C1 segment of cervical spinal cord (tissue), 14 donors: ENCODE data around the gene ZW10.
A peak's percentile ranks its signal among the peaks of the same experiment; 100 is the strongest.
"Not testable (repeated sequence)": the region's sequence is repeated elsewhere in the genome, so short reads cannot be mapped to it uniquely, and the experiment has no call there.

Experiments used
- DNase-seq, 14 donors: peaks; one replicate each; lab custom pipeline; 2025; lab: John Stamatoyannopoulos, UW

Gene ZW10

DNA sequence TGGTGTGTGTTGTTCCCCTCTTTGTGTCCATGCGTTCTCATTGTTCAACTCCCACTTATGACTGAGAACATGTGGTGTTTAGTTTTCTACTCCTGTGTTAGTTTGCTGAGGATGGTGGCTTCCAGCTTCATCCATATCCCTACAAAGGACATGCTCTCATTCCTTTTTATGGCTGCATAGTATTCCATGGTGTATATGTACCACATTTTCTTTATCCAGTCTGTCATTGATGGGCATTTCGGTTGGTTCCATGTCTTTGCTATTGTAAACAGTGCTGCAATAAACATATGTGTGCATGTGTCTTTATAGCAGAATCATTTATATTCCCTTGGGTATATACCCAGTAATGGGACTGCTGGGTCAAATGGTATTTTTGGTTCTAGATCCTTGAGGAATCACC lies 10.5 kb downstream of the ZW10 start:
- not testable (repeated sequence) for DNase-seq

DNA sequence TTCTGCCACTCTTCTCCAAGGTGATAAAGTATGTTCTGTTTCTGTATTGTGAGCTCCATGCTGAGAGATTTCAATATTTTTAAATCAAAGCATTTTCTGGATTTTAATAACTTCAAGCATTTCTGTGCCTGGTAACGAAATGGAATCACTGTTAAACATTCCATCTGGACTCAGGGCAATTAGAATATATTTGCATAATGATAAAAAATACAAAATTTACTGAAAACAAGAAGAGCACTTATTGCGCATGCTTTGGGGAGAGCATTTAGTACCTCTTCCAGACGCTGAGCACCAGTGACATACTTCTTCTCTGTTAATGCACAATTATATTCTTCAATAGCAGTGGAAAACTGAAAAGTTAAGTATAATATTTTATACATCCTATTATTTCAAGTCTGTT lies 13.3 kb downstream of the ZW10 start:
- no peak for DNase-seq

DNA sequence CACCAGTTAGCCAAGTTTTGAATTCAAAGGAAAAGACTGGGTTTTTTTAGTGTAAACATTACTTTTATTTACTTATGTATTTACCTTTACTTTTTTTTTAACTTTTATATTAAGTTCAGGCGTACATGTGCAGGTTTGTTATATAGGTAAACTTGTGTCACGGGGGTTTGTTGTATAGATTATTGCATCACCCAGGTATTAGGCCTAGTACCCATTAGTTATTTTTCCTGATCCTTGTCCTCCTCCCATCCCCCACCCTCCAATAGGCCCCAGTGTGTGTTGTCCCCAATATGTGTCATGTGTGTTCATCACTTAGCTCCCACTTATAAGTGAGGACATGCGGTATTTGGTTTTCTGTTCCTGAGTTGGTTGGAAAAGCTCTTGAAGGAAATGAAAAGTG lies 20.6 kb downstream of the ZW10 start:
- no peak for DNase-seq

DNA sequence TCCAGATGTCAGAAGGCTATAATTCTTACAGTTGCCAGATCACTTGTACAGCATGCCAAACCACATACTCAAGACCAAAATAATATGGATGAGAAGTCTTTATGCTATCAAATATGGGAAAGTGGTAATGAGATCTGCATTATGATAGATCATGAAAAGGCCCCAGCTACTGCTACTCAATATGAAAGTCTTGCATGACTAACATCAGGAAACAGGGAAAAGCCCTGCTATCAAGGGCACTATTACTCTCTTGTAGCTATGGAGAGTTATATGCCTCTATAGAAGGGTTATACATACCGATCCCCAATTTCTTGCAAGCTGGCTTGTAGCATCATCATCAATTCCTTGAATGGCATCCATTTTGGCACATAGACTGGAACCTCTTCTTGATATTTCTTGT lies 37.2 kb downstream of the ZW10 start:
- no peak for DNase-seq

DNA sequence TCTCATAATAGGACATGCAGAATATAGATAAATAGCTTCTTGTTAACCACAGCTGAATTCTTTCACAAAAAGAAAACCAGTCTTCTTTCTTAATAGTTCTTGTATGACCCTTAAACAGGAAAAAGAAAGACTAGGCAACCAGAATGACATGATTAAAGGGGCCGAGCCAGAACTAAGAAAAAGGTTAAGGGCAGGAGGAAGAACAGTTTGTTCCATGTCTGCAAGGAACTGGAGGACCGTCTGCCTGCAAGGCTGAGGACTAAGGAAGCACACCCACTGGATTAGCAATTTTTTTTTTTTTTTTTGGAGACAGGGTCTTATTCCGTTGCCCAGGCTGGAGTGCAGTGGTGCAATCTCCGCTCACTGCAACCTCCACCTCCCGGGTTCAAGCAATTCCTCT lies 41.4 kb downstream of the ZW10 start:
- DNase-seq, result no peak

DNA sequence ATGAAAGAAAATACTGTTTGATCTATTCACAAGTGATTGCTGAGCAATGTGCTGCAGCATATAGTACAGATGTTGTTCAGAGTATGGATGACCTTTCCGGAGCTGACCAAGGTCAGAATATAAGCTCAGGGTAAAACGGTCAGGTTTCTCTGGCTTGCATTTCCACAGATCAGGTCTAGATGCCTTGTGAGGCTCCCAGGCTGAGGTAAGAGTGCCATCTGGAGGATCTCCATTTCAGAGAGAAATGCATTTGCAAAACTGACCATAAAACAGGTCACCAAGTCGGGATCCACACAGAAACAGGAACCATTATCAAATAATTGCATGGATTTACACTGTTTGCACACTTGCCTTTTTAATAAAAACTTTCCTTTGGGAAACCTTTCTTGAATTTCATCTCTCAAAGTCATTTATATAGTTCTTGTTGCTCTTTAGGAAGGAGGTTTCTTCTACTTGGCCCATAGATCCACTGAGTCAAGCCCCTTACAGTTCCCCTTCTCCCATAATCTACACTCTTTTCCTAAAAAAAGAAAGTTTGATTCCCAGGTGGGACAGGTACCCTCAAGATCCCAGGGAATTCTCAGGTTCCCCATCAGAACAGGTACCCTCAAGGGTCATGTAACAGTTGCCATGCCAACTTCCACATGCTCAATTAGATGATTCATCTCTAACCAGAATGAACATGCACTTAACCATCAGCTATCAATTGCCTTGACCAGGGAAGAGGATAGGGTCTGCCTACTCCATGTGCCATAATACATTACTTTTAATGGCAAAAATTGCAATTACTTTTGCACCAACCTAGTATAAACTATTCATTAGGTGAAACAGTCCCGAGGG lies 42.4 kb downstream of the ZW10 start:
- peak in 7 of 14 donors; percentile 10 to 54 (median 16) for DNase-seq

DNA sequence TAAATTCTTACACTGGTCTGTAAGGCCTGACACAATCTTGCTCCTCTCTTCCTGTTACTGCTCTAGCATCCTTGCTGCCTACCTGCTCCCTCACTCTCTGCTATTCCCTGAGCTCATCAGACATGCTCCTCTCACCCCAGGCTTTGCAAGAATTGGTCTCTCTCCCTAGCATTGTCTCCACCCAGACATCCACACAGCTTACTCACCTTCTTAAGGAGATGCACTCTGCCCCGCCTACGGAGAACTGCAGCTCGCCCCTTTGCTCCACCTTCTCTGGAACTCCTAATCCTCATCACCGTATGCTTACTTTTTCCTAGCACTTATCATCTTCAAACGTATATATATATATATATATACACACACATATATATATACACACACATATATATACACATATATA lies 44.0 kb downstream of the ZW10 start:
- no peak for DNase-seq

DNA sequence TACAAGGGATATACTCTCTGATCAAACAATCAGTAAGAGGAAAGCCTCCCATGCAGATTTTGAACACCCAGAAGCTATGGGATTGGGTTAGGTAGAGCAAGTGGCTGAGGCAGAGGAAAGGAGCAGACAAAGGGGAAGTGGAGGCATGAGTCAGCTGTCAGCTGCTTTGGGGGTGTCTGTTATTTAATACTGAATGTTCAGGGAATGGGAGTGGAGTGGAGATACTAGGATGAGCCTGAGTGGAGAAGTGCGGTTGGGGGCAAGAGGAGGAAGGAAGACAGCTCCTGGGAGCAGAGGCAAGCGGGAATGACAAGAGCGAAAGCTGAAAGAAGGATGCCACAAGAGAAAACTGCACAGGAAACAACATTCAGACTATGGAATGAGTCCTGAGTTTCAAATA lies 44.7 kb downstream of the ZW10 start:
- DNase-seq, result no peak

DNA sequence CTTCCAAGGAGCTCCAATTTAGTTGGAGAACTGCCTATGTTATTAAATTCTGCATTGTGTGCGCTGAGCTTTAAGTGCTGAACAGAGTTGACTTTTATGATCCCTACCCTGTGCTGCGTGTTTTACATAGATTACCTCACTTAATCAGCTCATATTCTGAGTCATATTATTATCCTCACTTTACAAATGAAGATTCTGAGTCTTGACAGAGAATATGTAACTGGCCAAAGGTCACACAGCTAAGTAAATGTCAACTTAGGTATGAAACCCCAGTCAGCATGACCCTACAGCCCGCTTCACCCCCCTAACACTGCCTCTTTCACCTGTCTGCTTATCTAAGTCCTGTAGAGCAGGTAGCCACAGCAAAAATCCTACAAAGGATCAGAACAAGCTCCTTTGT lies 47.6 kb downstream of the ZW10 start:
- no peak for DNase-seq

DNA sequence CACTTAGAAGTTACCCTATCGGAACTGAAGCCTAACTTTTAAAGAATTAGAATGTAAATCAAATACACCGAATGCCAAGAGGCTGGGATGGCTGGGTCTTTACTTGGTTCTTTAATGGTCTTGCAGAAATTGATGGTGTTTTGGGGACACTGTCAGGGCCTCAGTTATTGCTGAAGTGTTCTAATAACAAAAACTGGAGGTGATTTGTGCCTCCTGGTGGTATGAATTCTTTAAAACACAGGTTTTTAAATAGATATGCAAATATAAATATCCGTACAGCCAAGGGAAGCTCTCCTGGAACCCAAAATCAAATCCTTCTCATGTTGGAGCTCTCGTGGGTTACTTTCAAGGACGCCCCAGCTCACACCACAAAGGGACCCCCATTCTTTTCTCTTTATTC lies 48.1 kb downstream of the ZW10 start:
- DNase-seq, result no peak

DNA sequence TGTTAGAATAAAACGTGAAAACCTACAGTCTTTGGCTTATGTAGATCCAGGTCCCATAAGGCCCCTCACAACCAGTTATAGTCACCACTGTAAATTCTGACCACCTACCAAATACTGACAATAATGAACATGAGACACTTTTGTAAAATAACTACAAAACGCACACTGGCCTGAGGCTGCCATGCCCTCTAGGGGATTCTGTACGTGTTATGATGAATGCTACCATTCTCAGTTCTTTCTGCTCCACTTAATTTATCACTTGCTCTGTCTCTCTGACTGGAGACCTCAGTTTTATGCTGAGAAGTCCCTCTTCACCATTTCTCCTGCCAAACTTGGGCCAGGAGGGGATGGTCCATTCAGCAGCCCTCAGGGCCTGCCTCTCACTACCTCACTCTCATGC lies 48.7 kb downstream of the ZW10 start:
- DNase-seq, result no peak

DNA sequence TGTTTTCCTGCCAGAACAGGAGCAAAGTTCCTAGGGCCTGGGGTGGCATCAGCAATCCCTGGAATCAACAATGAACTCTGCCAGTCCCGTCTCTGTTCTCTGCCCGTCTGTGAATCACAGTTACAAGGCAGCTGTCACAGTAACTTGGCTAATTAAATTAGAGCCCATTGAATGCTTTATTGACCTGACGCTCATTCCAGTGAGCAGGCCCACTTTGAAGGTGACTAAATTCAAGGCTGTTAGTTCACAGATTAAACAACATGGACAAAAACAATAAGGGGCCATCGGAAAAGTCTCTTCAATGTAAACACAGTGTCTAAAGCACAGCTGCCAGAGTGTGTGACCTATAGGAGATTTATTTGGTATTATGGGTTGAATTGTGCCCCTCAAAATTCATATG lies 49.7 kb downstream of the ZW10 start:
- DNase-seq, result peak in 1 of 14 donors; percentile 37

DNA sequence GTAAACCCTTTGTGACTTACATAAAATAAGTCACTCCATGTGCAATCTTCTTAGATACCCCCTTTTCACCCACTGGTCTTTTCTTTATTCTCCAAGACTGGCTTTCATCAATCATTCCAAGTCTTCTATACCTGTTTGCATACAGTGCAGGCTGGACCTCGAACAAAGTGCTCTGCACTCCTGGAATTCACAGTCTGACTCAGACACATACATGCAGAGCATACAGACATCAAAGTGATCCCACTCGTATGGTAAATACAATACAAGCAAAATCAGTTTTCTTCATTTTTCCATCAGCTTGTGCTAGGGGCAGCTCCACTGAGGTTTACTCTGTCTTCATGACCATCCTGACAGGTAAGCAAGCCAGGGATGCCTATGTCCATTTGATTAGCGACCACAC lies 50.6 kb downstream of the ZW10 start:
- DNase-seq, result no peak

DNA sequence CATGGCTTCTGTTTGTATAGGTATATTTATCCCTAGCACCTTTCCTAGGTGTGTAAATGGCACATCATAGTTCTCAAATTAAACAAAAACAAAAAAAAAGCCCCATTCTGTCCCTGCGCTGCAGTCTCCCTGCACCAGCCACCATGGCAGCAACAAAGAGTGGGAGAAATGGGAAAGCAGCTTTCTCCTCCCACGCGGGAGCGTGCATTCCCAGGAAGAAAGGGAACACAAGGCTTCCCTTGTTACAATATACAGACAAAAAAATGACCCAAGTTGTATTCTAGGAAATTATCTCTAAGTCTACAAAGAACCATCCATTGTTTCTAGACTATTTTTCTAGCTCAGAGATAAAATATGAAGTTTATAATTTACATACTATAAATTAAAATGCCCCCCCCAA lies 51.3 kb downstream of the ZW10 start:
- DNase-seq, result no peak

DNA sequence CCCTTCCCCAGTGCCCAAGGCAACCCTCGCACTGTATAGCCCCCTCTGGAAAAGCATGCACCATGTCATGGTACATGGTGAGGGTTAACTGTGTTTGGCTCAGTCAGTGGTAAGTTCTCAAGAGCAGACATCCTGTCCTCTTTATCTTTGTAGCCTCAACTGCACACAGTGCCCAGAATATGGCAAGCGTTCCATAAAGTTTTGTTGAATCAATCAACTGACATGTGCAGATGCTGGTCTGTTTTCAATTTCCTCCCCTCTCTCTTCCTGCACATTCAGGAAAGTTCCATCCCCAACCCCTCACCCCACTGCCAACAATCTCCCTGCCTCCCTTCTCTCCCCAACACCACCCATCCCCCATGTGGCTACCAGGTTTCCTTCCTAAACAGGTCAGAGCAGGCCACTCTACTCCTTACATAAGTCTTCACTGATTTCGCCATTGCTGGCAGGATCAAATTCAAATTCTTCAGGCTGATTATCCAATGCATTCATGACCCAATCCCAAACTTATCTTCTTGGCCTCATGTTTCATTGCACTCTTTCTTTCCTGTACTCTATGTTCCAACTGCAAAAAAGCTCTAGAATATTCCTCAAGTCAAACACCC lies 51.9 kb downstream of the ZW10 start:
- DNase-seq, result no peak

DNA sequence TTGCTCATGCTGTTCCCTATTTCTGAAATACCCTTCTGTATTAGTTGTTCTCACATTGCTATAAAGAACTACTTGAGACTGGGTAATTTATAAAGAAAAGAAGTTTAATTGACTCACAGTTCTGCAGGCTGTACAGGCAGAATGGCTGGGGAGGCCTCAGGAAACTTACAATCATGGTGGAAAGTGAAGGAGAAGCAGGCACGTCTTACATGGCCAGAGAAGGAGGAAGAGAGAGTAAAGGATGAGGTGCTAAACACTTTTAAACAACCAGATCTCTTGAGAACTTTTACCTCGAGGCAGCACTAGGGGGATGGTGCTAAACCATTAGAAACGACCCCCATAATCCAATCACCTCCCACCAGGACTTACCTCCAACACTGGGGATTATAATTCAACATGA lies 53.0 kb downstream of the ZW10 start:
- not testable (repeated sequence) for DNase-seq

DNA sequence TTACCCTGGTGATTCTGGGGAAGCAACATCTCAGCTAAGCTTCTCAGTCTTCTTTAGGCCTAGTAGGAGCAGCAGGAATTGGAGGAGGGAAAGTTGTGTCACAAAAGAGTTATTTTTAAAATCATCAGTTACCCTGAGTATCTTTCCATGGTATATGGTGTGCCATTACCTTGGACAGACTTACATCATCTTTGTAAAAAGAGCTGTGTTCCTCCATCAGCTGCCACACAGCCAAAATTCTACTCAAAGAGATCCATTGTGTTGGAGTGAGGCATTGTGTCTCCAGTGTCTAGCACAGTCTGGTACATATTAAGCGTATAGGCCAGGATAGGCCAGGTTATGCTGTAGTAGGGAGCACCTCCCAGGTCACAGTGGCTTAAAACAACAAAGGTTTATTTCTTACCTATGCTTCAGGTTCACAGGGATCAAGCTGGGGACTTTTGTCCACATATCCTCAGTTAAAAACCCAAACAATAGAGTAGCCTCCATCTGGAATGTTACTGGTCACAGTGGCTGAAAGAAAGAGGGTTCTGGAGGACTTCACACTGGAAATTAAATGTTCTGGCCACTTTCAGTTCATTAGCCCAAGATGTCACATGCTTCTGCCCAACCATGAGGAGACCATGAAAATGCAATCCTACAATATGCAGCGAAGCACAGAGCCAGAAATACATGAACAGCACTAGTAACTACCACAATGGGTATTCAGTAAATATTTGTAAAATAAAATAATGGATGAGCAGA lies 57.4 kb downstream of the ZW10 start:
- DNase-seq, result peak in 7 of 14 donors; percentile 6 to 35 (median 24)

DNA sequence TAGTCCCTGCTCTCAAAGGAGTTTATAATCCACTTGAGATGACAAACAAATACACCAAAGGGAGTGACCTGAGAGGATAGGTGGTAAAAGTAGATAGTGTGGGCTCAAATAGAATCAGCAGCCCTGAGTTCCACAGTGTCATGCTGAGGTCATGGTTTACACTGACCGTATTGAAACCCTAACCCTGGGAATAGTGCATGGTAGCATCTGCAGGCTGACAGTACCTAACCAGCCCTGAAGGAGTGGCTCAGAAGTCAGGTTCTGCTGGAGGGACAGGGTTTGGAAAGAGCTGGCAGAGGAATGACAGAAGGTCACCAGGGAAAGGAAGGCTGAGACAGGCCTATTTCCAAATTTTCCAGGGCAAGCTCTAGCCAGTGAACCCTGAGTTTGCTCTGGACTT lies 58.2 kb downstream of the ZW10 start:
- DNase-seq, result no peak

DNA sequence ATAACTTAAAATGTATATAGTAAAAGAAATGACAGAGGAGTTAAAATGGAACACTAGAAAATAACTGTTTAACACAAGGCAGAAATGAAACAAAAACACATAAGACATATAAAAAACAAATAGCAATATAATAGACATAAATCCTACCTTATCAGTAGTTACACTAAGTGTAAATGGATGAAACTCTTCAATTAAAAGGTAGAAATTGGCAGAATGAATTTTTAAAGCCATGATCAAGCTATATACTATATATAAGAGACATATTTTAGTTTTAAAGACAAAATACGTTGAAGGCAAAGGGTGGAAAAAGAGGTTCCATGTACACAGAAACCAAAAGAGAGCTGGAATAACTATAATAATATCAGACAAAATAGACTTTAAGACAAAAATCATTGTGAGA lies 62.5 kb downstream of the ZW10 start:
- no peak for DNase-seq

DNA sequence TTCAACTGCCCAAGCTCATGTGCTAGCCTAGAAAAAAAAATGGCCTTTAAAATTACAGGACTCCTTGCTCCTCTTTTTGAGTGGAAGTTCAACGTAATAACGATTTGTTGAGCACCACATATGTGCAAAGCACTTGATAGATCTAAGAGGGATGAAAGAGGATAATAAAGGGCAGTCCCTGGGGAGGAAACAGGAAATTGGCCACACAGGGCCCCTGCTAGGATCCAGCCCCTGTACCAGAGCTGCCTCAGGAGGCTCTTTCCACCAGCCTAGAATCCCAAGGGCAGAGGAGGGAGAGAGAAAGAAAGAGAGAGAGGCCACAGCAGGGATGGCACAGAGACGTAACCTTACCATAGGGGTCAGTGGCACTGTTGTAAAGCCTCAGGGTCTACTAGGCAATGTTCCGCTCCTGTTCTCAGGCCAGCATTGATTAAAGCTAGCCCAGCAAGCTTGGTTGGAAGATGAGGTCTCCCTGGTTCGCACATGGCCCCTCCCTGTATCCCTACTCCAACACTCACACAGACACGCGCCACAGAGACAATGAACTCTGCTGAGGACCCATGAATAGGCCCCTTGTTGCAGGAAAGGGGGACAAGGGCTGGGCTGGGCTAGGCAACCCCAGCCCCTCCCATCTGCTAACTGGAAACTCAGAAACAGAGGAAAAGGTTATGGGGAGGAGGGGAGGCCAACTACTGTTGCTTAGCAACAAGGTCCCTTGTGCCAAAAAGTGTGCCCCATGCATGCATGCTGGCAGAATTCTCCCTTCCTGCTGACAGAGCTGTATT lies 67.4 kb downstream of the ZW10 start, which contains the start of gene TMPRSS5:
TSS of gene TMPRSS5 (minus strand) at position 438 of the 785 bp plus-strand sequence. CDS start at position 354, 84 bp downstream.
- DNase-seq, result peak in 12 of 14 donors; percentile 58 to 93 (median 82)

DNA sequence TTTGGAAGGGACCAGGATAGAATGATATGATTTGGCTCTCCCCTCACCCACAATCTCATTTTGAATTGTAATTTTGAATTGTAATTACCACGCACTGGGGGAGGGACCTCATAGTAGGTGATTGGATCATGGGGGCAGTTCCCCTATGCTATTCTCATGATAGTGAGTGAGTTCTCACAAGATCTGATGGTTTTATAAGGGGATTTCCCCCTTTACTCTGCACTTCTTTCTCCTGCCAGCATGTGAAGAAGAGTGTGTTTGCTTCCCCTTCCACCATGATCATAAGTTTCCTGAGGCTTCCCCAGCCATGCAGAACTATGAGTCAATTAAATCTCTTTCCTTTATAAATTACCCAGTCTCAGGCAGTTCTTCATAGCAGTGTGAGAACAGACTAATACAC lies 69.9 kb downstream of the ZW10 start:
- DNase-seq, result not testable (repeated sequence)

DNA sequence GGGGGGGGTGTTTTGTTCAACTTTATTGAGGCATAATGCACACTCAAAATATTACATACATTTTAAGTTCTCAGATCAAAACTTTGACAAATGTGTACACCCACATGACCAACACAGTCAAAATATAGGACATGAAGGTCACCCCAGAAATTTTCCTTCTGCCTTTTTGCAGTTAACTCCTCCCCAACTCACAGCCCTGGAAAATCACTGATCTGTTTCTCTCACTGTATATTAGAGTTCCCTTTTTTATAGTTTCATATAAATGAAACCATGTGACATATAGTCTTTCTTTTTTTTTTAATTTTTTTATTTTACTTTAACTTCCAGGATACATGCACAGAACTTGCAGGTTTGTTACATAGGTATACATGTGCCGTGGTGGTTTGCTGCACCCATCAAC lies 72.0 kb downstream of the ZW10 start:
- DNase-seq, result no peak
